Activated CD4-positive, CD25-positive, alpha-beta regulatory T cell treated with anti-CD3 and anti-CD28 coated beads, Interleukin-2, amount 50 U/mL, for 16 hours (primary cell): ENCODE data around the gene TAF6.

ENCODE experiments used
- DNase-seq: peaks from one replicate; pipeline ENCODE4 v3.0.0-alpha.2; 2020; ENCODE audit warnings: low read depth, low spot score

TAF6 gene

GRCh38 chr7:100119072-100119969 is at the start of gene TAF6, which contains the start of gene CNPY4:
Gene TAF6, minus strand, starts transcription at chr7:100119358. Its CDS starts 5,149 bp downstream, at chr7:100114209.
Gene CNPY4, plus strand, starts transcription at chr7:100119634. Its CDS starts 111 bp downstream, at chr7:100119745.
- DNase-seq = peak; percentile 90

GRCh38 chr7:100167912-100168323 is 48.8 kb upstream of the TAF6 start:
- DNase-seq = no peak

- no peak for DNase-seq
Measured at GRCh38 chr7:100166970-100167911, 48.1 kb upstream of the TAF6 start.

- no peak for DNase-seq
Measured at GRCh38 chr7:100166317-100166940, 47.3 kb upstream of the TAF6 start.

- no peak for DNase-seq
Measured at GRCh38 chr7:100163871-100164270, 44.7 kb upstream of the TAF6 start.

GRCh38 chr7:100163006-100163531 is 43.9 kb upstream of the TAF6 start:
- no peak for DNase-seq

GRCh38 chr7:100160067-100160466 is 40.9 kb upstream of the TAF6 start:
- no peak for DNase-seq

- DNase-seq = no peak
Measured at GRCh38 chr7:100159099-100159623, 40.0 kb upstream of the TAF6 start.

GRCh38 chr7:100158229-100159098 is 39.3 kb upstream of the TAF6 start, which contains the start of gene TRAPPC14:
Gene TRAPPC14, minus strand, starts transcription at chr7:100158723. Its CDS starts 224 bp downstream, at chr7:100158499.
- peak; percentile 78 for DNase-seq

- DNase-seq = no peak
Measured at GRCh38 chr7:100157334-100158228, 38.4 kb upstream of the TAF6 start.

GRCh38 chr7:100157069-100157333 is 37.8 kb upstream of the TAF6 start:
- DNase-seq = no peak

- no peak for DNase-seq
Measured at GRCh38 chr7:100156331-100157068, 37.3 kb upstream of the TAF6 start.

GRCh38 chr7:100155553-100156317 is 36.6 kb upstream of the TAF6 start:
- no peak for DNase-seq

- no peak for DNase-seq
Measured at GRCh38 chr7:100154651-100155491, 35.7 kb upstream of the TAF6 start.

- DNase-seq = no peak
Measured at GRCh38 chr7:100153708-100154535, 34.8 kb upstream of the TAF6 start.
